Measurements from ENCODE around the gene RENBP.

- TF ChIP-seq CEBPB (IDR thresholded peaks at IDR 0.05) (no peak), MAX (IDR thresholded peaks at IDR 0.05) (no peak), EGR1 (IDR thresholded peaks at IDR 0.05) (no peak), FOXM1 (IDR thresholded peaks at IDR 0.05; ENCODE audit: borderline replicate concordance, low read depth) (no peak), REST (IDR thresholded peaks at IDR 0.05; ENCODE audit: low read depth) (no peak), EP300 (IDR thresholded peaks at IDR 0.05; ENCODE audit: borderline replicate concordance) (no peak), USF1 (IDR thresholded peaks at IDR 0.05) (no peak), TAF1 (IDR thresholded peaks at IDR 0.05; ENCODE audit: low read depth) (no peak), RAD21 (IDR thresholded peaks at IDR 0.05; ENCODE audit: low read depth) (no peak), CREB1 (IDR thresholded peaks at IDR 0.05; ENCODE audit: low read depth) (no peak), TEAD4 (IDR thresholded peaks at IDR 0.05) (no peak), YY1 (IDR thresholded peaks at IDR 0.05; ENCODE audit: low read depth) (no peak)
These were observed 1.8 kb upstream of the RENBP start for GRCh38 chrX:153945956-153946943.

Data from Ishikawa (cell line).